GM19239 (cell line): ENCODE measurements around the gene ARHGAP40.

Source experiments
- DNase-seq: peaks from one replicate; pipeline ENCODE4 v3.0.0; 2011; ENCODE audit warnings: low spot score; ENCODE audit not compliant: insufficient read length
- FAIRE-seq: peaks from 2 replicates; lab custom pipeline; 2011; peaks lifted over from hg19 to GRCh38; lab: Jason Lieb, UNC

ARHGAP40 gene

GRCh38 chr20:38644588-38645260 lies 43.1 kb downstream of the ARHGAP40 start:
- FAIRE-seq: no peak
- DNase-seq: no peak

GRCh38 chr20:38645351-38645750 lies 43.7 kb downstream of the ARHGAP40 start:
- DNase-seq (no peak), FAIRE-seq (no peak)

GRCh38 chr20:38645980-38646858 lies 44.6 kb downstream of the ARHGAP40 start:
- DNase-seq: peak; percentile 87
- FAIRE-seq: peak; percentile 26

- DNase-seq: no peak
- FAIRE-seq: no peak
Measured at GRCh38 chr20:38649275-38649891, 47.8 kb downstream of the ARHGAP40 start.

- DNase-seq: no peak
- FAIRE-seq: no peak
Measured at GRCh38 chr20:38650010-38650409, 48.4 kb downstream of the ARHGAP40 start.

- no peak for FAIRE-seq
- DNase-seq: no peak
Measured at GRCh38 chr20:38651154-38651553, 49.5 kb downstream of the ARHGAP40 start.

- FAIRE-seq: no peak
- DNase-seq: no peak
Measured at GRCh38 chr20:38651562-38651961, 50.0 kb downstream of the ARHGAP40 start.

GRCh38 chr20:38652995-38653394 lies 51.4 kb downstream of the ARHGAP40 start:
- FAIRE-seq: no peak
- DNase-seq: no peak

GRCh38 chr20:38657390-38657789 lies 55.8 kb downstream of the ARHGAP40 start:
- no peak for FAIRE-seq
- no peak for DNase-seq

- FAIRE-seq (no peak), DNase-seq (peak; percentile 41)
Measured at GRCh38 chr20:38658879-38659596, 57.4 kb downstream of the ARHGAP40 start.

- no peak for FAIRE-seq
- DNase-seq: no peak
Measured at GRCh38 chr20:38659597-38659880, 57.9 kb downstream of the ARHGAP40 start.

- FAIRE-seq (no peak), DNase-seq (no peak)
Measured at GRCh38 chr20:38660429-38660828, 58.8 kb downstream of the ARHGAP40 start.

- no peak for FAIRE-seq
Measured at GRCh38 chr20:38663660-38664059, 62.1 kb downstream of the ARHGAP40 start.

GRCh38 chr20:38664284-38664683 lies 62.7 kb downstream of the ARHGAP40 start:
- no peak for DNase-seq
- no peak for FAIRE-seq

More at GRCh38 chr20:38663660-38664059, 62.1 kb downstream of the ARHGAP40 start:
- no peak for DNase-seq

GRCh38 chr20:38665094-38665493 lies 63.5 kb downstream of the ARHGAP40 start:
- DNase-seq (no peak), FAIRE-seq (no peak)

- FAIRE-seq: no peak
Measured at GRCh38 chr20:38665506-38666285, 64.1 kb downstream of the ARHGAP40 start.

GRCh38 chr20:38667417-38667956 lies 65.9 kb downstream of the ARHGAP40 start:
- DNase-seq (no peak), FAIRE-seq (no peak)

More at GRCh38 chr20:38665506-38666285, 64.1 kb downstream of the ARHGAP40 start:
- DNase-seq: no peak

GRCh38 chr20:38669688-38670087 lies 68.1 kb downstream of the ARHGAP40 start:
- no peak for FAIRE-seq

GRCh38 chr20:38670786-38671185 lies 69.2 kb downstream of the ARHGAP40 start:
- no peak for DNase-seq
- FAIRE-seq: no peak

More at GRCh38 chr20:38669688-38670087, 68.1 kb downstream of the ARHGAP40 start:
- no peak for DNase-seq
